NT2/D1 (cell line): ENCODE results near the gene FANCM.

Experiments used
- DNase-seq: peaks from one replicate; pipeline ENCODE4 v3.0.0-alpha.2; 2011; ENCODE audit warnings: low read depth, low spot score
- H3K27me3 ChIP-seq: 2 replicates; pipeline ENCODE4 v1.6.0; 2011; ENCODE audit warnings: mild to moderate bottlenecking; ENCODE audit not compliant: insufficient read length, insufficient read depth
- H3K36me3 ChIP-seq: 2 replicates; pipeline ENCODE4 v1.6.1; 2011; ENCODE audit warnings: mild to moderate bottlenecking, low read length, mixed read lengths; ENCODE audit not compliant: insufficient read depth, insufficient read length
- H3K4me1 ChIP-seq: 2 replicates; pipeline ENCODE4 v1.5.1; 2011; ENCODE audit not compliant: insufficient read depth, insufficient read length
- H3K4me3 ChIP-seq: 2 replicates; pipeline ENCODE4 v1.5.1; 2011; ENCODE audit warnings: low read depth; ENCODE audit not compliant: insufficient read length
- H3K9ac ChIP-seq: 2 replicates; pipeline ENCODE4 v1.6.0; 2011; ENCODE audit warnings: low read depth; ENCODE audit not compliant: insufficient read length
- H3K9me3 ChIP-seq: 2 replicates; pipeline ENCODE4 v1.5.1; 2011; ENCODE audit warnings: mild to moderate bottlenecking, low read length; ENCODE audit not compliant: insufficient read depth
- SUZ12 ChIP-seq: IDR thresholded peaks from 2 replicates; pipeline ENCODE4 v1.6.1; 2011; ENCODE audit not compliant: insufficient read length, insufficient read depth; ENCODE audit errors: extremely low read depth
- YY1 ChIP-seq: IDR thresholded peaks from 2 replicates; pipeline ENCODE4 v1.6.1; 2011; ENCODE audit not compliant: insufficient read length, insufficient read depth
- ZNF274 ChIP-seq: IDR thresholded peaks from 2 replicates; pipeline ENCODE4 v1.6.1; 2011; ENCODE audit warnings: mild to moderate bottlenecking, low read depth, low read length

Gene FANCM

DNA sequence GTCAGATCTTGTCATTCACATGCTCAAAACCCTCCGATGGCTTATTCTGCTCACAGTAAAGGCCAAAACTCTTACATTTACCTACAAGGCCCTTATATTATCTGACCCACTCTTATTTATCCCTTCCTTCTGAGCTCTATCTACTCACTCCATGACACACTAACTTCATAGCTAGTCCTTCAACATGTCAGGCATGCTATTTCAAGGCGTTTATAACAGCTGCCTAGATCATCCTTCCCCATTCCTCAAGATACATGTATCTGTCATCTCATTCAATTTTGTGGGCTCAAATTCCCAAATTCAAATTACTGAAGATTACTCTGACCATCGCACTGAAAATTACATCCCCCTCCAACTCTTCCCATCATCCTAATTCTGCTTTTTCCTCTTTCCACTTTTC, 110.4 kb downstream of the FANCM start:
- no peaks in the 10 kb centered on the region for H3K9me3 ChIP-seq
- no peak overlapping the region for H3K4me3 ChIP-seq
- no peak for DNase-seq
- no peak overlapping the region for H3K9ac ChIP-seq
- peaks cover 9% of the 10 kb centered on the region for H3K36me3 ChIP-seq
- H3K27me3 ChIP-seq, result no peaks in the 10 kb centered on the region
- no peaks in the 10 kb centered on the region for H3K4me1 ChIP-seq
- TF ChIP-seq ZNF274 (no peak), YY1 (no peak), SUZ12 (no peak)

DNA sequence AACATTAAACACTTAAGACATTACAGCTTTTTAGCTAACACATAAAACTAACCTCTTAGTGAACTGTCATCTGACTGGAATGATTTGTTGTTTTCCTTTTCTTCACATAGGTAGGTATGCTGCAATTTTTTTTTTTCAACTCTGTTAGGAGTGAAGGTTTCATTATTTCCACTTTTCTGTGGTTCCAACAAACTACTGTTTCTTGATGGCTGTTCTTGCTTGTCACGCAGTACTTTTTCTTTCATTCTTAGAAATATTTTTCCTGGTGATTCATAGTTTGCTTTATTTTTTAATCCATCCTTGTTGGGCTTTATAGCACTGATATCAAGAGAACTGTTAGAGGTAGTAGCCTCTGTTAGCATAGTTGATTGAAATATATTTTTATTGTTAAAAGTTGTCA, 111.0 kb downstream of the FANCM start:
- no peaks in the 10 kb centered on the region for H3K4me1 ChIP-seq
- no peak overlapping the region for H3K9ac ChIP-seq
- peaks cover 9% of the 10 kb centered on the region for H3K36me3 ChIP-seq
- no peak overlapping the region for H3K4me3 ChIP-seq
- no peak for DNase-seq
- TF ChIP-seq ZNF274 (no peak), SUZ12 (no peak), YY1 (no peak)
- no peaks in the 10 kb centered on the region for H3K27me3 ChIP-seq
- H3K9me3 ChIP-seq, result no peaks in the 10 kb centered on the region

DNA sequence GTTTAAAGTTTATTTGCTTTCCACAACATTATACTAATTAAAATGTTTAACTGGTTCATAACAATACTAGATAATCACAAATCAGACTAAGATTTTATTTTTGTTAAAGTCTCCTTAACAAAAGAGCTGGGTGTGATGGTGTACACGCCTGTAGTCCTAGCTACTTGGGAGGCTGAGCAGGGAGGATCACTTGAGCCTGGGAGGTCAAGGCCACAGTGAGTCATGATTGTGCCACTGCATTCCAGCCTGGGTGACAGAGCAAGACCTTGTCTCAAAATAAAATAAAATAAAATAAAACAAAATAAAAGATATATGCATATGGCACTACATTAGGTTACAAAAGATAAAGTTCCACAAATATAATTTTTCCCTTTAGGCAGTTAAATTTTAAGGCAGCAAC, 111.7 kb downstream of the FANCM start:
- Histone ChIP-seq H3K4me3 (no peak overlapping the region), H3K9me3 (no peaks in the 10 kb centered on the region), H3K4me1 (no peaks in the 10 kb centered on the region), H3K36me3 (peaks cover 4% of the 10 kb centered on the region), H3K9ac (no peak overlapping the region), H3K27me3 (no peaks in the 10 kb centered on the region)
- no peak for TF ChIP-seq YY1
- no peak for TF ChIP-seq ZNF274
- TF ChIP-seq SUZ12, result no peak
- DNase-seq, result no peak

DNA sequence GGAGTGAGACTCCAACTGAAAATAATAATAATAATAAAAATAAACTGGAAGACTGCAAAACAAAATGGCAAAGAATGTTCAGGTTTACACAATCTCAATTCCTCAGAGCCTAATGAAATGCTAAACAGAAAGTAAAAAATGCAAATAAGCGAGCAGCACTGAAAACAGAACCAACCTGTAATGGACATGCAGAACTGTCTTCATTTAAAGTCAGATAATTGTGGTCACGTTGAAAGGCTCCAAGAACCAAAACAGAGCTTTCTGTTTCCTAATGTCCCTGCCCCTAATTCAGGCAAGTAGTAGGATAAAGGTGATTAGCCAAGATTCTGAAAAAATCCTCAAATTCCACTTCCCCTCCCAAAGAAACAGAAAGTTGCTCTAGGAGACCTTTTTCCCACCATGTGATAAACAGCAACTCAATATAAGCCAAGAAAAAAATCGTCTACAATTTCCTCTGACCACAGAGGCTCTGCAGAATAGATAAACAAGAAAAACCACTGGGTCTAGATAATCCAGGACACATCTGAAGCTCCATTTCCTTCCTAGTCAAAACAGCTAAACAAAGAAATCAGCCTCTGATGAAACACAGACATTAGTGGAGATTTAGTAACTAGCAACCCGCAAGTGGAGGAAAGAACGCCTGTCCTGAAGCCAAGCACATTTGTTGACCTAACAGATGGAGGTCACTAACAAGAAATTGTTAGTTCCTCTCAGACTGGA, 114.3 kb downstream of the FANCM start:
- no peak for DNase-seq
- no peak overlapping the region for H3K9ac ChIP-seq

More for the DNA sequence above, 114.3 kb downstream of the FANCM start:
- Histone ChIP-seq H3K27me3 (no peaks in the 10 kb centered on the region), H3K9me3 (peaks cover 8% of the 10 kb centered on the region; the same call in 1 of the 2 replicates), H3K4me1 (peaks cover 2% of the 10 kb centered on the region), H3K36me3 (peaks cover 3% of the 10 kb centered on the region), H3K4me3 (no peak overlapping the region)
- no peak for TF ChIP-seq ZNF274
- no peak for TF ChIP-seq YY1
- TF ChIP-seq SUZ12, result no peak
